GM12801 (cell line): ENCODE results near the gene PITPNC1.

ENCODE experiments used
- CTCF ChIP-seq: IDR thresholded peaks from one replicate; pipeline ENCODE4 v1.5.1; 2011; ENCODE audit warnings: control low read depth; ENCODE audit not compliant: insufficient read length; ENCODE audit errors: extremely low read depth

Gene PITPNC1

GRCh38 chr17:67425571-67426160 lies 48.6 kb downstream of the PITPNC1 start:
- TF ChIP-seq CTCF, result no peak

GRCh38 chr17:67427424-67427823 lies 50.3 kb downstream of the PITPNC1 start:
- TF ChIP-seq CTCF, result no peak

GRCh38 chr17:67431249-67432015 lies 54.4 kb downstream of the PITPNC1 start:
- no peak for TF ChIP-seq CTCF

- TF ChIP-seq CTCF, result no peak
These were observed 56.3 kb downstream of the PITPNC1 start for GRCh38 chr17:67433248-67433924.

- no peak for TF ChIP-seq CTCF
These were observed 57.0 kb downstream of the PITPNC1 start for GRCh38 chr17:67434061-67434525.

- no peak for TF ChIP-seq CTCF
These were observed 58.0 kb downstream of the PITPNC1 start for GRCh38 chr17:67435122-67435521.

GRCh38 chr17:67435786-67436185 lies 58.7 kb downstream of the PITPNC1 start:
- TF ChIP-seq CTCF, result no peak
